Amygdala (tissue), 56 donors: ENCODE data around the gene HPN.
"Not testable (repeated sequence)": the region's sequence is repeated elsewhere in the genome, so short reads cannot be mapped to it uniquely, and the experiment has no call there.

Source experiments
- DNase-seq, 56 donors: peaks; one replicate each; lab custom pipeline; 2025; lab: John Stamatoyannopoulos, UW

HPN gene

GRCh38 chr19:35007427-35007826 is 34.1 kb upstream of the HPN start:
- DNase-seq, result not testable (repeated sequence)

GRCh38 chr19:35008891-35009341 is 32.6 kb upstream of the HPN start:
- no peak for DNase-seq

- no peak for DNase-seq
These were observed 31.8 kb upstream of the HPN start for GRCh38 chr19:35009424-35010415.

- DNase-seq, result no peak
These were observed 30.3 kb upstream of the HPN start for GRCh38 chr19:35011091-35011689.

- DNase-seq, result no peak
These were observed 29.5 kb upstream of the HPN start for GRCh38 chr19:35011737-35012682.

- peak in 31 of 56 donors; percentile 4 to 61 (median 24) for DNase-seq
These were observed 28.3 kb upstream of the HPN start for GRCh38 chr19:35013041-35013819.

GRCh38 chr19:35013820-35014754 is 27.4 kb upstream of the HPN start:
- no peak for DNase-seq

GRCh38 chr19:35014774-35015173 is 26.7 kb upstream of the HPN start:
- DNase-seq, result not testable (repeated sequence)

- DNase-seq, result no peak
These were observed 26.1 kb upstream of the HPN start for GRCh38 chr19:35015270-35015953.

GRCh38 chr19:35015954-35016351 is 25.6 kb upstream of the HPN start:
- DNase-seq, result no peak

- DNase-seq, result peak in 11 of 56 donors; percentile 7 to 67 (median 20)
These were observed 24.0 kb upstream of the HPN start for GRCh38 chr19:35017507-35017906.

- DNase-seq, result no peak
These were observed 23.1 kb upstream of the HPN start for GRCh38 chr19:35018379-35018778.

- no peak for DNase-seq
These were observed 22.4 kb upstream of the HPN start for GRCh38 chr19:35019144-35019543.

GRCh38 chr19:35021016-35021415 is 20.5 kb upstream of the HPN start:
- no peak for DNase-seq

GRCh38 chr19:35021596-35021995 is 19.9 kb upstream of the HPN start:
- no peak for DNase-seq

- no peak for DNase-seq
These were observed 19.1 kb upstream of the HPN start for GRCh38 chr19:35022460-35022859.

GRCh38 chr19:35023428-35023827 is 18.1 kb upstream of the HPN start:
- peak in 3 of 56 donors; percentile 9 to 26 (median 17) for DNase-seq

GRCh38 chr19:35024095-35024494 is 17.4 kb upstream of the HPN start:
- no peak for DNase-seq
